Small intestine (tissue), 7 donors: ENCODE results near the gene LRFN4. TPM values are rescaled to one million over a fixed set of nuclear protein-coding genes. Genes with fewer than 3 reads are reported as not detected.

Experiments
- DNase-seq, 2 donors: peaks; one replicate each; pipeline versions ENCODE4 v3.0.0 to v3.0.0-alpha.2; 2013
- FAIRE-seq: peaks from 2 replicates; lab custom pipeline; 2012; peaks lifted over from hg19 to GRCh38; lab: Jason Lieb, UNC
- H3K27ac ChIP-seq, 3 donors: one replicate each; pipeline ENCODE4 v1.5.1; 2013; ENCODE audit warnings: low read length in 2 of 3, mild to moderate bottlenecking in 2 of 3, control low read depth in 1 of 3, inconsistent platforms in 1 of 3, low read depth in 1 of 3, moderate library complexity in 1 of 3
- H3K27me3 ChIP-seq, 3 donors: one replicate each; pipeline ENCODE4 v1.6.1; 2013; ENCODE audit warnings: low read length in 3 of 3, inconsistent platforms in 1 of 3; ENCODE audit not compliant: control insufficient read depth in 3 of 3, insufficient read depth in 3 of 3
- H3K36me3 ChIP-seq, 3 donors: one replicate each; pipeline ENCODE4 v1.6.1; 2013; ENCODE audit warnings: low read length in 3 of 3, inconsistent platforms in 1 of 3, low read depth in 1 of 3, mild to moderate bottlenecking in 1 of 3, moderate library complexity in 1 of 3; ENCODE audit not compliant: control insufficient read depth in 3 of 3, insufficient read depth in 2 of 3
- H3K4me1 ChIP-seq, 3 donors: one replicate each; pipeline ENCODE4 v1.6.1; 2013; ENCODE audit warnings: low read length in 2 of 3, inconsistent platforms in 1 of 3, low read depth in 1 of 3, mild to moderate bottlenecking in 1 of 3, moderate library complexity in 1 of 3; ENCODE audit not compliant: control insufficient read depth in 3 of 3, insufficient read depth in 2 of 3
- H3K4me3 ChIP-seq, 3 donors: one replicate each; pipeline ENCODE4 v1.5.1; 2013; ENCODE audit warnings: low read length in 3 of 3, control low read depth in 1 of 3, inconsistent platforms in 1 of 3, low read depth in 1 of 3, mild to moderate bottlenecking in 1 of 3, moderate library complexity in 1 of 3
- H3K9me3 ChIP-seq, 2 donors: one replicate each; pipeline ENCODE4 v1.6.1; 2013; ENCODE audit warnings: low read depth in 1 of 2, low read length in 1 of 2; ENCODE audit not compliant: control insufficient read depth in 2 of 2, insufficient read depth in 1 of 2
- WGBS, 3 donors: extraction: QIAGEN DNeasy Blood & Tissue Kit; methylation state at CpG; one replicate each; pipeline ENCODE4 v1.1.7; 2013; 5-methylcytosine and 5-hydroxymethylcytosine counted together
- polyA plus RNA-seq, 4 donors: library from polyadenylated mRNA; stranded (reverse) in 3 of 4; unstranded in 1 of 4; fragments of 200-250 nt in 3 of 4; fragments of 120-200 nt in 1 of 4; gene quantifications; one replicate each; pipeline versions ENCODE4 v1.2.1 to v1.2.3, GENCODE V29; 2013
- donor health status: healthy with polysubstance abuse.
- donor health status: control.
- donor health status: control.
- donor health status: Bipolar disorder and iron deficiency.
- donor health status: healthy.

Gene LRFN4
- polyA plus RNA-seq, 4 donors: 1.4 to 12.2 (median 6.2) TPM

- Histone ChIP-seq H3K9me3 (no peaks in the 10 kb centered on the region), H3K27ac (no peak overlapping the region), H3K27me3 (no peaks in the 10 kb centered on the region), H3K4me3 (no peak overlapping the region), H3K4me1 (peaks cover 0 to 9% (median 0%) of the 10 kb centered on the region in 3 donors), H3K36me3 (peaks cover 0 to 47% (median 0%) of the 10 kb centered on the region in 3 donors)
- no peak for FAIRE-seq
- no peak for DNase-seq
- WGBS, 3 donors: 85 to 91% (median 86%) methylated on average over 25 to 26 of the region's 26 CpGs
These were observed 4.2 kb upstream of the LRFN4 start for GRCh38 chr11:66852466-66853241.

GRCh38 chr11:66853242-66854229 is 3.3 kb upstream of the LRFN4 start:
- FAIRE-seq (no peak), DNase-seq (no peak)
- 85 to 92% (median 91%) methylated on average over 25 to 26 of the region's 26 CpGs for WGBS, 3 donors
- H3K27ac ChIP-seq: no peak overlapping the region
- H3K9me3 ChIP-seq: no peaks in the 10 kb centered on the region
- H3K4me3 ChIP-seq: no peak overlapping the region
- peaks cover 0 to 9% (median 0%) of the 10 kb centered on the region in 3 donors for H3K4me1 ChIP-seq
- H3K36me3 ChIP-seq: peaks cover 0 to 45% (median 0%) of the 10 kb centered on the region in 3 donors
- no peaks in the 10 kb centered on the region for H3K27me3 ChIP-seq

DNA sequence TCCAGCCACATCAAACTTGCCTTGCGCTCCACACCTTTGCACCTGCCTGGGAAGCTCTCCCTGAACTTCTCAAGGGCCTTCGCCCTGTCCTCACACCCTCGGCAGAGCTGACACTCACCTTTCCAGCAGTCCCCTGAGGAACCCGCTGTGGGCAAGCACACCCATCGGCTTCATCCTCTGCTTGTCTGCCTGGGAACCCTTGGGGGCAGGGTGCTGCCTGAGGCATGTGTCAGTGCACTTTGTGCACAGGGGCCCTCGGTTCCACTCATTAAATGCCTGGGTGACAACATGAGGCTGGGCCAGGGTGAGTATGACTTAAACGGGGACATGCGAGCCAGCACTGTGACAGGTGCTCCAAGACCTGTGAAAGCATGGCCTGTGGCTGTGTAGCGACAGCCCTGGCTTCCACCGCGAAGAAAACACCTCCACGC is 2.6 kb upstream of the LRFN4 start:
- Histone ChIP-seq H3K27me3 (no peaks in the 10 kb centered on the region), H3K4me1 (peaks cover 0 to 9% (median 0%) of the 10 kb centered on the region in 3 donors), H3K9me3 (no peaks in the 10 kb centered on the region), H3K4me3 (no peak overlapping the region), H3K36me3 (peaks cover 0 to 45% (median 0%) of the 10 kb centered on the region in 3 donors), H3K27ac (no peak overlapping the region)
- WGBS, 3 donors: 87 to 92% (median 89%) methylated on average over 12 of the region's 12 CpGs
- no peak for FAIRE-seq
- DNase-seq: no peak

DNA sequence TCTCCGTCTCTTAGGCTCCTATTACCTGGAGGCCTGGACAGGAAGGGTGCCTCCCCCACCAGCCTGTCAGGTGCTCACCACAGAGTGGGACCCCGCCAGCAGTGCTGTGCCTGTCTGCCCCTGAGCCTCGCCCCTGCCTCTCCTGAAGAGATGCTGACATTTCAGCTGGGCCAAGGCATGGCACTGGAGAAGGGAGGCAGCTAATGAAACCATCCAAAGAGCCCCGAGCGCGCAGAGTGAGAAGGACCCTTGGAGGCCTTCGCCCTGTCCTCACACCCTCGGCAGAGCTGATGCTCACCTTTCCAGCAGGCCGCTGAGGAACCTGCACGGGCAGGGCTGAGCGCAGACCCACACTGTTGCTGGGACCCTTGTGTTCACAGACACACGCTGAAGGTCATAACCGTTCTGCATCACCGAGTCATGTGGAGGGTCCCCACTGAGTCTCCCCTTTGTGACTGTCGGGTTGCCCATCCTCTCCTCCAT is 2.1 kb upstream of the LRFN4 start:
- 95 to 97% (median 96%) methylated on average over 15 of the region's 15 CpGs for WGBS, 3 donors
- no peak for FAIRE-seq
- no peaks in the 10 kb centered on the region for H3K27me3 ChIP-seq

GRCh38 chr11:66855574-66856495 is 1.0 kb upstream of the LRFN4 start:
- WGBS, 3 donors: 4 to 8% (median 8%) methylated on average over 27 to 51 of the region's 51 CpGs
- no peak for FAIRE-seq

More for the DNA sequence above, 2.1 kb upstream of the LRFN4 start:
- H3K36me3 ChIP-seq: peaks cover 0 to 45% (median 0%) of the 10 kb centered on the region in 3 donors
- no peaks in the 10 kb centered on the region for H3K9me3 ChIP-seq
- no peak overlapping the region for H3K27ac ChIP-seq
- no peak for DNase-seq
- no peak overlapping the region for H3K4me3 ChIP-seq
- peaks cover 0 to 9% (median 0%) of the 10 kb centered on the region in 3 donors for H3K4me1 ChIP-seq

DNA sequence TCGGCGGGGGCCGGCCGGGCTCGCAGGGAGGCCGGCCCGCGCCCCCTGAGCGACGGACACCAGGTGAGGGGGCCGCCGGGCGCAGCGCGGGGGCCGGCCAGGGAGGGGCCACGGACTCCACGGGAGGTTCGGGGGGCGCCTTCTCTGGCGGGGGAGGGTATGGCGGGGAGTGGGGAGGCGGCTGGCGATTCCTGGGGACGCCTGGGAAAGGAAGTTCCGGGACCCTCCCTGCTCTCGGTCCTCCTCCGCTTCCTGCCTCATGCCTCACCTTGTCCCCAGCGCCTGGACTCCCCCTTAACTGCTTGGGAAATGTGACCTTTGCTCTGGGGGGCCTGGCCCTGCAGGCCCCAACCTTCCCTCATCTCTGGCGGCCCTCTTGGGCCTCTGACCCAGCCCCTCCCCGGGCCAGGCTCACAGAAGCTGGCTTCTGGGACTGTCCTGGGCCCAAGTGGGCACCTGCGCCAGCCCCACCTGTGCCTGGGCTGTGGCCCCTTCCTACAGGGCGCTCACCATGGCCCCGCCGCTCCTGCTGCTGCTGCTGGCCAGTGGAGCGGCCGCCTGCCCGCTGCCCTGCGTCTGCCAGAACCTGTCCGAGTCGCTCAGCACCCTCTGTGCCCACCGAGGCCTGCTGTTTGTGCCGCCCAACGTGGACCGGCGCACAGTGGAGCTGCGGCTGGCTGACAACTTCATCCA is 516 bp downstream of the LRFN4 start:
- peaks cover 0 to 46% (median 0%) of the 10 kb centered on the region in 3 donors for H3K36me3 ChIP-seq
- H3K9me3 ChIP-seq: no peaks in the 10 kb centered on the region
- FAIRE-seq (no peak), DNase-seq (peak in 1 of 2 donors; percentile 71)
- H3K4me3 ChIP-seq: peak overlapping the region; percentile 35 to 59 (median 58)
- H3K4me1 ChIP-seq: peaks cover 0 to 9% (median 0%) of the 10 kb centered on the region in 3 donors
- no peaks in the 10 kb centered on the region for H3K27me3 ChIP-seq
- WGBS, 3 donors: 42 to 52% (median 43%) methylated on average over 36 to 47 of the region's 47 CpGs
- peak overlapping the region in 1 of 3 donors; percentile 18 for H3K27ac ChIP-seq

More at GRCh38 chr11:66855574-66856495, 1.0 kb upstream of the LRFN4 start:
- H3K9me3 ChIP-seq: no peaks in the 10 kb centered on the region
- H3K4me1 ChIP-seq: peaks cover 0 to 9% (median 0%) of the 10 kb centered on the region in 3 donors
- peaks cover 0 to 45% (median 0%) of the 10 kb centered on the region in 3 donors for H3K36me3 ChIP-seq
- no peaks in the 10 kb centered on the region for H3K27me3 ChIP-seq
- peak overlapping the region; percentile 58 to 71 (median 59) for H3K4me3 ChIP-seq
- H3K27ac ChIP-seq: peak overlapping the region; percentile 69 to 97 (median 84)
- peak; percentile 94 to 97 for DNase-seq

GRCh38 chr11:66857927-66858185 is 992 bp downstream of the LRFN4 start:
- no peak for DNase-seq
- FAIRE-seq: no peak
- H3K27me3 ChIP-seq: no peaks in the 10 kb centered on the region
- peaks cover 0 to 9% (median 0%) of the 10 kb centered on the region in 3 donors for H3K4me1 ChIP-seq
- no peaks in the 10 kb centered on the region for H3K9me3 ChIP-seq
- H3K36me3 ChIP-seq: peaks cover 0 to 48% (median 0%) of the 10 kb centered on the region in 3 donors
- no peak overlapping the region for H3K27ac ChIP-seq
- H3K4me3 ChIP-seq: peak overlapping the region in 1 of 3 donors; percentile 35
- WGBS, 3 donors: 88 to 96% (median 88%) methylated on average over 19 of the region's 19 CpGs
